ENCODE data around the gene FREM3. TPM values are rescaled to one million over a fixed set of nuclear protein-coding genes. Genes with fewer than 3 reads are reported as not detected.
"Not testable (repeated sequence)": the region's sequence is repeated elsewhere in the genome, so short reads cannot be mapped to it uniquely, and the experiment has no call there.

FREM3 gene
- total RNA-seq, 2 experiments from 2014 or later: not detected

DNA sequence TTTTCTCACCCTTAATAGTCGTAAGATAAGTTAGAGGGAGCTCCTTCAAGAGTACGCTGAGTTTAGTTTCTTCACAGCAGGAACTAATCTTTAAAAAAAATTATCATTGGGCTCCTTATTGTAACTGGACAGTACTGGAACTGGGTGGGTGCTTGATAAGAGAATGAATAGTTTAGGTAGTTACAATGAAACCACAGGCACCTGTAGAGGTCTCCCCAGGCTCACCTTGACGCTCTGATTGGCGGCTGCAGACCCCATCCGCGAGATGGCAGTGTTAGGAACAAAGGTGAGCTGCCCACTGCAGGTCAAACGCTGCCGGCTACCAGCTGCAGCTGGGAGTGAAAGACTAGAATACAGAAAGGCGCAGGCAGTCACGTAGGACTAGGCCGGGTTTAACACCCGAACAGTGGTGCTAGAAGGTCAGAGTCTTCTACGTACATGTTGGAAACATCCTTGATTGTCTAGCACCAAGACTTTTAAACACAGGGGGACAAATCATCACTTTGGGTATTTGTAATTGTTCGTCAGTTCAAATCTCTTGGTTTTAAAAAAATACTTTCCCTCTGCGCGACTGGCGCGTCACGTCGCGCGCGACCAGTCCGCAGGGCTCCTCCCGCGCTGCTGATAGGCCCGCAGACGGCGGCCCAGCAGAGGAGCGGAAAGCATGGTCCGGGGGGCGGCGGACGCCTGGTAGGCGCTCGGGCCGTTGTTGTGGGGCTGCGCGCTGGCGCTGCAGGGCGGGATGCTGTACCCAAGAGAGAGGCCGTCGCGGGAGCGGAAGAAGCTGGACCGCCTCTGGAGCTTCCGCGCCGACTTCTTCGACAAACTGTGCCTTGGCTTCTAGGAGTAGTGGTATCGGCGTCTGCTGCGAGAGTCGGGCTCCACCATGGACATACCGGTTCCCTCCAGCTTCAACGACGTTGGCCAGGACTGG is 141.4 kb downstream of the FREM3 start:
- Mint-ChIP-seq H3K36me3 (ENCODE audit: low read depth) (peaks cover 14% of the 10 kb centered on the region), H3K4me1 (ENCODE audit: low read depth) (peaks cover 29% of the 10 kb centered on the region), H3K27ac (peak overlapping the region; percentile 87), H3K4me3 (peak overlapping the region; percentile 82), H3K9me3 (ENCODE audit: insufficient read depth) (no peaks in the 10 kb centered on the region), H3K27me3 (ENCODE audit: low read depth) (no peaks in the 10 kb centered on the region)
- DNase-seq: peak; percentile 74
- ATAC-seq: peak; percentile 89
- ChIA-PET CTCF (interaction anchor here (0.6 to 2.4 kb wide), 12 partner anchors 8 to 1542 kb away, joined by 3 to 16 read pairs (median 4); no protein-coding TSS in a partner anchor), POLR2A (interaction anchor here (1.2 kb wide), 2 partner anchors 11 to 45 kb away, joined by 3 to 6 read pairs; partner anchors contain the start of gene SMARCA5)

DNA sequence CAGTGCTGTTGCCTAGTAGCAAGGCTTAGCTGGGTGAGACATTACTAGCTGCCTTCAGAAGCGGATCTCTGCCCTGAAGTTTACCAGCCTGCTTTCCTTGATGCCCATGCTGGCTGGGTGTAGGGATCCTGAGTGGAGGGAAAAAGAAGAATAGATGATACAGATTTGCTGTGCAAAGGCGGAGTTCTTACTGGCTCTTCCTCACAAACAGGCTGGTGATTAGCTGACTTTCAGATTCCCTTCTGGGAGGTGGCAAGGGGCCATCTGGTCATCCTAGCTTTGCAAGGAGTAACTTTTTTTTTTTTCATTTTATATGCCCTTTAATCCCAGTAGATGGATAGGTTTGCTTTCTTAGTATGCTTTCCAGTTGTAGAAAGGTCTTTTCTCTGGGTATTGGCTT is 142.2 kb downstream of the FREM3 start:
- DNase-seq (no peak), ATAC-seq (no peak)
- H3K27ac Mint-ChIP-seq: no peak overlapping the region
- H3K27me3 Mint-ChIP-seq (ENCODE audit: low read depth): no peaks in the 10 kb centered on the region
- ChIA-PET CTCF (interaction anchor here (1.0 to 2.4 kb wide), 8 partner anchors 9 to 1543 kb away, joined by 3 to 16 read pairs (median 5); no protein-coding TSS in a partner anchor), POLR2A (interaction anchor here (1.2 kb wide), 2 partner anchors 12 to 44 kb away, joined by 3 to 6 read pairs; partner anchors contain the start of gene SMARCA5)
- no peaks in the 10 kb centered on the region for H3K9me3 Mint-ChIP-seq (ENCODE audit: insufficient read depth)
- peaks cover 29% of the 10 kb centered on the region for H3K4me1 Mint-ChIP-seq (ENCODE audit: low read depth)
- peaks cover 17% of the 10 kb centered on the region for H3K36me3 Mint-ChIP-seq (ENCODE audit: low read depth)
- H3K4me3 Mint-ChIP-seq: no peak overlapping the region

DNA sequence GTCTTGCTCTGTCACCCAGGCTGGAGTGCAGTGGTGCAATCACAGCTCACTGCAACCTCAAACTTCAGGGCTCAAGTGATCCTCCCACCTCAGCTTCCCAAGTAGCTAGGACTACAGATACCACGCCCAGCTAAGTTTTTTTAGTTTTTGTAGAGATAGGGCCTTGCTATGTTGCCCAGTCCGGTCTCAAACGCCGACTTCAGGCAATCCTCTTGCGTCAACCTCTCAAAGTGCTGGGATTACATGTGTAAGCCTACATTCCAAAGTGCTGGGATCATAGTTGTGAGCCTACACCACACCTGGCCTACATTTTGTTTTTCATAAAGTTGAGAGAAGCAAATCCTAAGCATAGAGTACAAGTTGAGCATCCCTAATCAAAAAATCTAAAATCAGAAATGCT is 144.8 kb downstream of the FREM3 start:
- POLR2A ChIA-PET: no interaction called here
- H3K27ac Mint-ChIP-seq: no peak overlapping the region
- ATAC-seq (no peak), DNase-seq (no peak)
- peaks cover 35% of the 10 kb centered on the region for H3K36me3 Mint-ChIP-seq (ENCODE audit: low read depth)
- CTCF ChIA-PET: no interaction called here
- H3K9me3 Mint-ChIP-seq (ENCODE audit: insufficient read depth): no peaks in the 10 kb centered on the region
- H3K4me1 Mint-ChIP-seq (ENCODE audit: low read depth): peaks cover 36% of the 10 kb centered on the region
- no peaks in the 10 kb centered on the region for H3K27me3 Mint-ChIP-seq (ENCODE audit: low read depth)
- no peak overlapping the region for H3K4me3 Mint-ChIP-seq

DNA sequence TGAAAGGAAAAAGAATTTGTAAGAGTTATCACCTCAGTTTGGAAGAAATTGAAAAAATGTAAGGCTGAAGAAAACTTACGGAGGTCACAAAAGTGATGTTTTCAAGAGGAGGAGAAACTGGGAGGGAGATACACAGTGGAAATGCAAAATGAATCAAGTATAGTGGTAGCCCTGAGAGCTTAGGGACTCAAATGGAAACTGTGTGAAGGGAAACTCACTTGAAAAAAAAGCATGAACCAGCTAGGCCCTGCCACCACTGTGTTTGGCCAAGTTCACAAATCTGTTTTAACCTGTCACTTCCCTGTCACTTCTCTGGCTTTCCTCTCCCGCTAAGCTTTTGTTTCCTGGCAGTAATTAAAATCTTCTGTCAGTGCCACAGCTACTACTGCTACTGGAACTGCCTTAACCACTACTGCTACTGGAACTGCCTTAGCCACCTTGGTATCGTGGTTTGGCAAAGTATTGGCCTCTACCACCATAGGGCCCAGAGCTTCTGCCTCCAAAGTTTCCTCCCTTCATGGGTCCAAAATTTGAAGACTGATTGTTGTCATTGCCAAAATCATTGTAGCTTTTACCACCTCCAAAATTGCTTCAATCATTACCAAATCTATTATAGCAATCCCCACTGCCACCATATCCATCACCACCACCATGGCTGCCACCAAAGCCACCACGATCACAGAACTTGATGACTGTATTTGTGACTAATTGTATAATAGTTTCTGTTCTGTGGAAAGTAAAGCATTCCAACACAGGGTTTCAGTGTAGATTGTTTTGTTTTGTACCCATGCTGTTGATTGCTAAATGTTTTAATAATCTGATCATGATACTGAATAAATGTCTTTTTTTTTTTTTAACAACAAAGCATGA is 145.5 kb downstream of the FREM3 start:
- DNase-seq (no peak), ATAC-seq (no peak)
- H3K36me3 Mint-ChIP-seq (ENCODE audit: low read depth): peaks cover 40% of the 10 kb centered on the region
- no peak overlapping the region for H3K27ac Mint-ChIP-seq
- CTCF ChIA-PET: interaction anchor here (0.8 kb wide), 1 partner anchor 24 kb away, joined by 3 read pairs; no protein-coding TSS in a partner anchor
- H3K9me3 Mint-ChIP-seq (ENCODE audit: insufficient read depth): no peaks in the 10 kb centered on the region
- H3K27me3 Mint-ChIP-seq (ENCODE audit: low read depth): no peaks in the 10 kb centered on the region
- peaks cover 34% of the 10 kb centered on the region for H3K4me1 Mint-ChIP-seq (ENCODE audit: low read depth)
- H3K4me3 Mint-ChIP-seq: no peak overlapping the region
- POLR2A ChIA-PET: no interaction called here

DNA sequence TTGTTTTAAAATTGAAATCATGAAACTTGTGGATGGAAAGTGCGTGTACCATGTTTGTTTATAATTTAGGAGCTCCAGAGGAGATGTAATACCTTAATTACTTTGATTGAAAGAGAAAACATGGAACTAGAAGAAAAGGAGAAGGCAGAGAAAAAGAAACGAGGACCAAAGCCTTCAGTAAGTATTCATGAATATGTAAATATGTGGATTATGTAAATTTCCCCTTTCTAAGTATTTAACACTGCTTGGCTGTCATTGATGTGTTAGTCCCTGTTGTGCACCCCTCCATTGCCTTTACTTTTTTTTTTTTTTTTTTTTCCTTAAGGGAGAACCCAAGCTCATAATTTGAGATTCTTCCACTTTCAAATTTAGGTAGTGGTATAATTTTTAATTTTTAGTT is 150.5 kb downstream of the FREM3 start:
- Mint-ChIP-seq H3K4me1 (ENCODE audit: low read depth) (peaks cover 14% of the 10 kb centered on the region), H3K4me3 (no peak overlapping the region), H3K27ac (no peak overlapping the region), H3K9me3 (ENCODE audit: insufficient read depth) (no peaks in the 10 kb centered on the region), H3K36me3 (ENCODE audit: low read depth) (peaks cover 63% of the 10 kb centered on the region), H3K27me3 (ENCODE audit: low read depth) (no peaks in the 10 kb centered on the region)
- ChIA-PET CTCF (no interaction called here), POLR2A (no interaction called here)
- ATAC-seq (no peak), DNase-seq (no peak)

DNA sequence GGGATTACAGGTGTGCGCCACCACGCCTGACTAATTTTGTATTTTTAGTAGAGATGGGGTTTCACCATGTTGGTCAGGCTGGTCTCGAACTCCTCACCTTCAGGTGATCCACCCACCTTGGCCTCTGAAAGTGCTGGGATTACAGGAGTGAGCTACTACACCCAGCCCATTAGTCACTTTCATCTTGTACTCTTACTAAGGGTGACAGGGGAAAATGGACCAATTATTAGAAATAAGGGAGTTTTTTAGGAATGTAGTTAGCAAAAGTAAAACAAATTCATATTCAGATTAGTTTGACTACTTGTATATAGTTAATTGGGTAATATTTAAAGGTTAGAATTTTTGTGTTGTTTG is 160.8 kb downstream of the FREM3 start:
- Mint-ChIP-seq H3K4me3 (no peak overlapping the region), H3K27ac (no peak overlapping the region), H3K9me3 (ENCODE audit: insufficient read depth) (no peaks in the 10 kb centered on the region), H3K4me1 (ENCODE audit: low read depth) (no peaks in the 10 kb centered on the region), H3K36me3 (ENCODE audit: low read depth) (peaks cover 72% of the 10 kb centered on the region), H3K27me3 (ENCODE audit: low read depth) (no peaks in the 10 kb centered on the region)
- POLR2A ChIA-PET: no interaction called here
- no peak for DNase-seq
- ATAC-seq: no peak
- CTCF ChIA-PET: no interaction called here

DNA sequence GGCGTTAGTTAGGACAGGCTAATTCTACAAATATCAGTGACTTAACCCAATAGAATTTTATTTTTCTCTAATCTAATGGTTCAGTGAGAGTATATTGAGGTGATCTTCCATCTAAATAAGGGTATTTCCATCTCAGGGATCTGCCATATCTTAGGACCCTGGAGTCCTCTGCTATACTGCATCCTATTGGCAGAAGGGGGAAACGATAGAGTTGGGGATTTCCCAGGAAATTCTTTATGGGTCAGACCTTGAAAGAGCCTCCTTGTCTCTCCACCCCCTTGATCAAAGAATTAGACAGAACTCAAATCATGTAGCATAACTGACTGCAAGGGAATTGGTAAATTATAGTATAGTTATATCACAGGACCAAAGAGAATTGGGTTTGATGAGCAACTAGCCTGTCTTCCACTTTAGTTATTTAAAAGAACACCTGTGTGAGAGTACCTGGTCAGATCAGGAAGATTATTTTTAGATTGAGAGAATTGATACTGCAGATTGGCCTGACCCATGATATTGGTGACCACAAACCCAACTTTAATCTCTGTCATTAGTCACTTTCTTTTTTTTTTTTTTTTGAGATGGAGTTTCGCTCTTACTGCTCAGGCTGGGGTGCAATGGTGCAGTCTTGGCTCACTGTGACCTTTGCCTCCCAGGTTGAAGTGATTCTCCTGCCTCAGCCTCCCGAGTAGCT is 161.4 kb downstream of the FREM3 start:
- ATAC-seq: no peak
- no peak for DNase-seq
- ChIA-PET CTCF (no interaction called here), POLR2A (no interaction called here)
- Mint-ChIP-seq H3K4me3 (no peak overlapping the region), H3K27ac (no peak overlapping the region), H3K4me1 (ENCODE audit: low read depth) (no peaks in the 10 kb centered on the region), H3K36me3 (ENCODE audit: low read depth) (peaks cover 70% of the 10 kb centered on the region), H3K9me3 (ENCODE audit: insufficient read depth) (no peaks in the 10 kb centered on the region), H3K27me3 (ENCODE audit: low read depth) (no peaks in the 10 kb centered on the region)

DNA sequence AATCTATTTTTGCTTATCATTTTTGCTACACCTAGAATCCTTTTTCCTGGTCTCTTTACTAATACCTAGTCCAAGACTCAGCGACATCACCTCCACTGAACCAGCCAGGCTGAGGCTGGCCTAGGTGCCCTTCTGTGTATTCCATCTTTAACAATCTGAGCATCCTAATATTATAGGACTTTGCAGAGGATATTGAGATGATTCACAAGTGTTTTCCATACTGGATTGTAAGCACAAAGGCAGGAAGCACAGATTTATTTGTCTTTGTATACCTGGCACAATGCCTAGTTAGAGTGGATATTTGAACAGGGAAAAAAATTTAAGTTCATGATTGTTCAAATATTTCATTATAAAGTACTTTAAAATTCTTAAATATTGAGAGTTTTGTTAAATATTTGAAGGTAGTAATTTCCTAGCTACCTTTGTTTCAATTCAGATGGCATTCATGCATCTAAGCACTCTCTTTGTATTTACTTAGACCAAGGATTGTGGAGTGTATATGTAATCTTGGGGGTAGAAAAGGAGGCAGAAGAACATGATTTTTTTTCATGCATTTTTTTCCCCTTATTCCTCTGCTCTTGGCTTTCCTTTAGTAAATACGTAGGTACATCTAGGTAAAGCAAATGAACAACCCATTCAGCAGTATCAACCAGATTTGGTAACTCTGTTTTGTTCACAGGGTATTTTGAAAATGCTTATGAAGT is 168.5 kb downstream of the FREM3 start:
- CTCF ChIA-PET: interaction anchor here (0.8 to 2.8 kb wide), 6 partner anchors 11 to 156 kb away, joined by 3 to 13 read pairs (median 4); no protein-coding TSS in a partner anchor
- H3K36me3 Mint-ChIP-seq (ENCODE audit: low read depth): peaks cover 63% of the 10 kb centered on the region
- no peak overlapping the region for H3K4me3 Mint-ChIP-seq
- H3K4me1 Mint-ChIP-seq (ENCODE audit: low read depth): no peaks in the 10 kb centered on the region
- no peaks in the 10 kb centered on the region for H3K27me3 Mint-ChIP-seq (ENCODE audit: low read depth)
- no peak for DNase-seq
- no peaks in the 10 kb centered on the region for H3K9me3 Mint-ChIP-seq (ENCODE audit: insufficient read depth)
- no peak for ATAC-seq
- POLR2A ChIA-PET: no interaction called here
- H3K27ac Mint-ChIP-seq: no peak overlapping the region

DNA sequence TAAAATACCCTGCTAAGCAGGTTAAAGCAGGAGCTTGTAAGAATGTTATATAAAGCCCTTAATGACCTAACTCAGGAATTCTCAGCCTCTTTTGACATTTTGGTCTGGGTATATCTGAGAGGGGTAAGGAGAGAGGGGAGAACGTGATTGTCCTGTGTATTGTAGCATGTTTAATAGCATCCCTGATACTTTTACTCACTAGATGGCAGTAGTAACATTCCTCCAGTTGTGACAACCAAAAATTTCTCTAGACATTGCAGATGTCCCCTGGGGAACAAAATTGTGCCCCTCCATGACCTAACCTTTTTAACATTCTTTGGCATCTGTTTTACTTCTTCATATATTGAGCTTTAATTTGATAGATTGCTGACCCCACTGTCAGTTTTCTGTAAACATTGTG is 169.1 kb downstream of the FREM3 start:
- peaks cover 61% of the 10 kb centered on the region for H3K36me3 Mint-ChIP-seq (ENCODE audit: low read depth)

DNA sequence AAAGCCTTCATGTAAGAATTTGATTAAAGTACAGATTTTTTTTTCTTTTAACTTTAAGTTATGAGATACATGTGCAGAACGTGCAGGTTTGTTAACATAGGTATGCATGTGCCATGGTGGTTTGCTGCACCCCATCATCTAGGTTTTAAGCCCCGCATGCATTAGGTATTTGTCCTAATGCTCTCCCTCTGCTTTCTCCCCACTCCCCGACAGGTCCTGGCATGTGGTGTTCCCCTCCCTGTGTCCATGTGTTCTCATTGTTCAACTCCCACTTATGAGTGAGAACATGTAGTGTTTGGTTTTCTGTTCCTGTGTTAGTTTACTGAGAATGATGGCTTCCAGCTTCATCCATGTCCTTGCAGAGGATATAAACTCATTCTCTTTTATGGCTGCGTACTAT is 172.4 kb downstream of the FREM3 start:
- H3K4me3 Mint-ChIP-seq; CTCF ChIA-PET; H3K9me3 Mint-ChIP-seq (ENCODE audit: insufficient read depth); ATAC-seq; H3K4me1 Mint-ChIP-seq (ENCODE audit: low read depth); DNase-seq; H3K27me3 Mint-ChIP-seq (ENCODE audit: low read depth); H3K27ac Mint-ChIP-seq; POLR2A ChIA-PET: not testable (repeated sequence)
- peaks cover 59% of the 10 kb centered on the region for H3K36me3 Mint-ChIP-seq (ENCODE audit: low read depth)

More for the DNA sequence above, 169.1 kb downstream of the FREM3 start:
- POLR2A ChIA-PET: no interaction called here
- no peaks in the 10 kb centered on the region for H3K9me3 Mint-ChIP-seq (ENCODE audit: insufficient read depth)
- ATAC-seq (no peak), DNase-seq (no peak)
- no peaks in the 10 kb centered on the region for H3K4me1 Mint-ChIP-seq (ENCODE audit: low read depth)
- no peak overlapping the region for H3K27ac Mint-ChIP-seq
- H3K4me3 Mint-ChIP-seq: no peak overlapping the region
- no peaks in the 10 kb centered on the region for H3K27me3 Mint-ChIP-seq (ENCODE audit: low read depth)
- CTCF ChIA-PET: interaction anchor here (0.9 to 2.8 kb wide), 5 partner anchors 11 to 156 kb away, joined by 3 to 13 read pairs (median 4); no protein-coding TSS in a partner anchor

Measured in activated CD8-positive, alpha-beta T cell treated with anti-CD3 and anti-CD28 coated beads, Interleukin-2, amount 10 ng/mL, durations not matched to agents 7 days and 5 days (primary cell).